Measurements from ENCODE around the gene SCML1.

SCML1 gene, protein sequence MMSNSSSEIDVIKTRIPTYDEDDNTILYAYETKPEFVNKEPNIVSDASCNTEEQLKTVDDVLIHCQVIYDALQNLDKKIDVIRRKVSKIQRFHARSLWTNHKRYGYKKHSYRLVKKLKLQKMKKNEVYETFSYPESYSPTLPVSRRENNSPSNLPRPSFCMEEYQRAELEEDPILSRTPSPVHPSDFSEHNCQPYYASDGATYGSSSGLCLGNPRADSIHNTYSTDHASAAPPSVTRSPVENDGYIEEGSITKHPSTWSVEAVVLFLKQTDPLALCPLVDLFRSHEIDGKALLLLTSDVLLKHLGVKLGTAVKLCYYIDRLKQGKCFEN

DNA sequence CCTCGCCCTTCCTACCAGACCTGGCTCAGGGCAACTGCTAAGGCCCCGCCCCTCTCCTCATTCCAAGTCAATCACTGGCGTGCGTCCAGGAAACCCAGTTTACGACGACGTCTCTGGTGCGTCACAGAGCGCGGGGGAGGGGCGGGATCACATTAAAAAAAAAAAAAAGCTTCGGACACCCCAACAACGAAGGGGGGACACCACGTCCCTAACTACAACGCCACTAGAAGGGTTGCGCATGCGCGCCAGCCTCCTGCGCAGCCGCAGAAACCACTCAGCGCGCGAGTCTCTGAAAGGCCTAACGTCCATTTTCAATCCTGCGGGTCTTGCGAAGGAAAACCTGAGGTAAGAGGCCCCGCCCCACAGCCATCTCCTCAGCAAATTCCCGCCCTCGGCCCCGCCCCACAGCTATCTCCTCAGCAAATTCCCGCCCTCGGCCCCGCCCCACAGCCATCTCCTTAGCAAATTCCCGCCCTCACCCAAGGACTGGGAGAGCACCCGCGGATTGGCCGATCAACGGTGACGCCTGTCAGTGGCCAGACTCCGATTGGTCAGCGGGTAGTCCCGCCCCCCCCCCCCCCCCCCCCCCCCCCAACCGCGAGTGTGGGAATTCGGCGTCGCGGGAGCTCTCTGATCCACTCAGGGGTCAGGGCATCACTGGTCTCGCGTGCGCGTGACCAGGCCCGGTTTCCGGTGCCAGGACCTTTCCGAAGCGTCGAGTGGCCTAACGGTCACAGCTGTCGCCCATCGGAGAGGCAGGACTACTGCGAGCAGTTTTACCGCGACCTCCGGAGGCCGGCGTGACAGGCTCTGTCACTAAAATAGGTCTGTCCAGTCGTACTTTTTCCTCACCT is at the start of gene SCML1:
Gene SCML1, plus strand, starts transcription at position 638 of the 854 bp plus-strand sequence. CDS start 6,694 bp downstream, outside the sequence.
- peak within 1 kb of the TSS; percentile 71 for H3K4me3 ChIP-seq (ENCODE audit: low read depth, low read length)
- peak; percentile 89 for DNase-seq (ENCODE audit: low read depth)

DNA sequence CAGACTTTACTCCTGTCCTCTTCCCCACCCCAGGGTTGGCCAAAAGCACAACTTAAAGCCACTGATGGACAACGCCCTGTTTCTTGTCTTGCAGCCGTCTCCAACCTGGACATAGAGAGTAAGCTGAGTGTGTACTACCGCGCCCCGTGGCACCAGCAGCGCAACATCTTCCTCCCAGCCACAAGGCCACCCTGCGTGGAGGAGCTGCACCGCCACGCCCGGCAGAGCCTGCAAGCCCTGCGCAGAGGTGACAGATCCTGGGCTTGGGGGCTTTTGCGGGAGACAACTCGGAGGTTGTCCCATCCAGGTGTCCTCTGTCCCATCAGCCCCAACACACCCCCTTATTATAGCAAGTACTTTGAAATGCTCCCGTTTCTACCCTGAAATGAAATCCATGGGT is 49.6 kb upstream of the SCML1 start:
- no peak for DNase-seq (ENCODE audit: low read depth)
- no peak overlapping the region for H3K4me3 ChIP-seq (ENCODE audit: low read depth, low read length)

DNA sequence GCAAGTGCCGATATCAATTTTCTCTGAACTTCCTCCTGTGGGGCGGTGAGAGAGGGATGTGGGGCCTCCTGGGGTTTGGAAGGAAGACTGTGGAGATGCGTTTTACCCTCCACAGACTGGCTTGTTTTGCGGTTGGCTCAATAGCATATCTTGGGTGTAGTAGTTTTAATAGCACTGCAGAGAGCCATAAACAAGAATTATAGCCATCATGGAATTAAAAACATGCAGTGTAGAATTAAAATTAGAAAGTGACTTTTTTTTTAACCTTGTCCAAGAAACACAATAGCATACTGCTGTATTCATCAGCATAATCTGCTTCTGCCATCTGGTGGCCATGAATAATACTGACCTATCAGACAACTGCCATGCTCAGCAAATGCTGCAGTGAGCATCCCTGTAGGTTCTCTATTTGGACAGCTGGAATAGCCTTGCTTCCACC is 47.3 kb upstream of the SCML1 start:
- no peak overlapping the region for H3K4me3 ChIP-seq (ENCODE audit: low read depth, low read length)
- DNase-seq (ENCODE audit: low read depth): peak; percentile 14

DNA sequence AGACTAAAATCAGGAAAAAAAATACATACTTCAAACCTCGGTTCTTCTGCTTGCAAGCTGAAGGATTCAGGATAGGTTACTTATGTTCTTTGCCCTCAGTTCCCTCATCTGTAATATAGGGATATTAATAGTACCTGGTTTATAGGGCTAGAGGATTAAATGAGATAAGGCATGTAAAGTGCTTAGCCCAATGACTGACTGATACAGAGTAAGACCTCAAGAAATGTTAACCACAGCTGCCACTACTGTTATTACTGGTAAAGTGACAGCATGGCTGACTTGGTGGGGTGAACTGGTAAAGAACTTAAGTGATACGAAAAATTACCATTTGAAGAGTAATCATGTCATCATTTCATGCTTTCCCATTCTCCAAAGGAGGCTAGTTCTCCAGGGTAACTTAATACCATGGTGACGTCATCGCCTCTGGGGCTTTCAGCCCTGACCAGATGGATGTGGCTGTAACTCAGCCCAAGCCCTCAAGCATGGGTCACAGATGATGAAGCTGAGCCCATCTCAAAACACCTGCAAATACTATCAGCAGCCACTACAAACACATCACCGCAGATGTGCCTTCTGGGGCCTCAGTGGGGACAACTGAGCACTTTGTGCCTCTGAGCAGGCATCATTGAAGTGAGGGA is 44.5 kb upstream of the SCML1 start:
- DNase-seq (ENCODE audit: low read depth): peak; percentile 23
- no peak overlapping the region for H3K4me3 ChIP-seq (ENCODE audit: low read depth, low read length)

DNA sequence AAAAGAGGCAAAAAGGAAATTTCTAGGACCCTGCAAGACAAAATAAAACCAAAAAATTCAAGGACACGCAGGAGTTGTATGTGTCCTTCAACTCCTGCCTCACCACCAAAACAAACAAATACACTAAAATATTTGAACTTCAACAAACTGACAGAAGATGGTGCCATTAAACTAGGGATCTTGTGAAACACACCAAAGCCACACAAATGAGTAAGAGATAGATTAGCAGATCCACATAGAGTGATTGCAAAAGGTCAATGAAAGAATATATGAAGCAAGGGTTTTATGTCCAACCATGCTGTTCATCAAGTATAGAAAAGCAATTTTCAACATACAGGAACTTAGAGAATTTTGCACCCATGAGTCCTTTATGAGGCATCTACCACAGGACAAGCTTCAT is 40.1 kb upstream of the SCML1 start:
- no peak for DNase-seq (ENCODE audit: low read depth)

DNA sequence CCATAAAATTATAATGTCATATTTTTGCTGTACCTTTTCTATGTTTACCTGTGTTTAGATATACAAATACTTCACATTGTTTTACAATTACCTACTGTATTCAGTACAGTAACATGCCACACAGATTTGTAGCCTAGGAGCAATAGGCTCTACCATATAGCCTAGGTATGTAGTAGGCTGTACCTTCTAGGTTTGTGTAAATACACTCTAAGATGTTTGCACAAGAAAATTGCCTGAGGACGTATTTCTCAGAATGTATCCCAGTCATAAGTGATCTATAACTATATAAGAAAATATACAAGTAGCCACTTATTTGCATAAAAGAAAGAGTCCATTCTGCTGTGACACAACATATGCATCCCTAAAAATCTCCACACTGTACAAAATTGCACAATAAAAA is 36.3 kb upstream of the SCML1 start:
- no peak overlapping the region for H3K4me3 ChIP-seq (ENCODE audit: low read depth, low read length)
- no peak for DNase-seq (ENCODE audit: low read depth)

More for the DNA sequence above, 40.1 kb upstream of the SCML1 start:
- H3K4me3 ChIP-seq (ENCODE audit: low read depth, low read length): no peak overlapping the region

DNA sequence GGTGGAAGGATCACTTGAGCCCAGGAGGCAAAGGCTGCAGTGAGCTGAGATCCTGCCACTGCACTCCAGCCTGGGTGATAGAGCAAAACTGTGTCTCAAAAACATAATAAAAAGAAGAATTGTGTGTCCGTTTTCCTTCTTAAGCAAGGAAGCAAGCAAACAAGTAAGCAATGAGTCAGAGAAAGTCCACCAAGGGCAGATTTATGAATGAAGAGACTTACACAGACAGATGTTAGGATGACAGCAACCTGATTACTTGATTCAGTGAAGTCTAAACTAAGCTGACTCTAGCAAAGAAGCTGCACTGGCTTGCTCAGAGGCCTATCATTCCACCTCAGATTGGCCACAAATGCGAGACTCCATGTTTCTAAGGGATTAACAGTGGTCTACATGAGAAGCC is 34.1 kb upstream of the SCML1 start:
- no peak overlapping the region for H3K4me3 ChIP-seq (ENCODE audit: low read depth, low read length)
- no peak for DNase-seq (ENCODE audit: low read depth)

DNA sequence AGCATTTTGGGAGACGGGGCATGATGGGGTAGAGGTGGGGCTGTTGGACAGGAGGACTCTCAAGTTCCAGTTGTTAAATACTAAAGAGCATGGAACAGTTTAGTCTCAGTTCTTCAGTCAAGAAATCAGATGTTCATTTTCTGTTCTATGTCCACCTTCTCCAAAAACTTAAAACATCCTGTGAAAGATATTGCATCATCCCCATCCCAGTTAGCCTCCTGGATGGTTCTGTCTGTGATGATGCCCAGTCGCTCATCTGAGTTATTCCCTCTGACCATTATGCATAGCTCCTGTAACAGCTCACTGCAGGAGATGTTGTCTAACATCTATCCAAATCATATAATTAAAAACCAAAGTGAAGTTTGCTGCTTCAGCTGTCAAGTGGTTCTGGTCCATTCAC is 32.1 kb upstream of the SCML1 start:
- no peak overlapping the region for H3K4me3 ChIP-seq (ENCODE audit: low read depth, low read length)

DNA sequence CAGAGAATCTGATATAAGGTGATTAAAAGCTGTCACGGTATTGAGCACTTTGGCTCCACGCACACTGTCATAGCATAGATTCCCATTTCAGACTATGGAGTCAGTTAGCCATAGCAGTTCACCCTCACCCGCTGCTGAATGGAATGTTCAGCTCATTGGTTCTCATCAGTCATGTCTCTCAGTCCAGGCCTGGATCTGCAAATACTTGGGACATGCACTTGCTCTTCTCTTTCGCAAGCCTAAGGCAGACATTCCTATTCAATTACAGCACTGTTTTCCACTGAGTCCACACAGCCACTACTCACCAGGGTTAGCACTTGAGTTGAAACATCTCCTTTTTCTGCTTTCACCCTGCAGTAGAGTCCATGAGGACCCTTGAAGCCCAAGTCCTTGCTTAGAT is 30.6 kb upstream of the SCML1 start:
- peak; percentile 31 for DNase-seq (ENCODE audit: low read depth)
- H3K4me3 ChIP-seq (ENCODE audit: low read depth, low read length): no peak overlapping the region

More for the DNA sequence above, 32.1 kb upstream of the SCML1 start:
- DNase-seq (ENCODE audit: low read depth): no peak

DNA sequence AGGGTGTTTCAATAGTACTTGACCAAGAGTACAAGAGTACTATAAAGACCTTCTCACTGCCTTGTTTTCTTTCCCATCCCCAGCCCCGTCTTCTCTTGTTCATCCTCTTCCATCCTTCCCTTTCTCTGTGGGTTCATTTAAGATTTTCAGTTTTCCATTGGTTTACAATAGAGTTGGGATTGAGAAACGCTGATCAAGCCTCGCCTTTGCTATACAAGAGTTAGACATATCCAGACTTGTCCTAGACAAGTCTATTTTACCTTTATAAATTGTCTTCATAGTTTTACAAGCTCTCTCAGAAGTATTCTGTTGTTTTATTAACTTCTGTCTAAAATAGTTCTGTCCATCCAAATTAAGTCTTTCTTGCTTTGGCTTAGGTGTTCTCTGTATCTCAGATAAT is 29.6 kb upstream of the SCML1 start:
- no peak for DNase-seq (ENCODE audit: low read depth)
- no peak overlapping the region for H3K4me3 ChIP-seq (ENCODE audit: low read depth, low read length)

DNA sequence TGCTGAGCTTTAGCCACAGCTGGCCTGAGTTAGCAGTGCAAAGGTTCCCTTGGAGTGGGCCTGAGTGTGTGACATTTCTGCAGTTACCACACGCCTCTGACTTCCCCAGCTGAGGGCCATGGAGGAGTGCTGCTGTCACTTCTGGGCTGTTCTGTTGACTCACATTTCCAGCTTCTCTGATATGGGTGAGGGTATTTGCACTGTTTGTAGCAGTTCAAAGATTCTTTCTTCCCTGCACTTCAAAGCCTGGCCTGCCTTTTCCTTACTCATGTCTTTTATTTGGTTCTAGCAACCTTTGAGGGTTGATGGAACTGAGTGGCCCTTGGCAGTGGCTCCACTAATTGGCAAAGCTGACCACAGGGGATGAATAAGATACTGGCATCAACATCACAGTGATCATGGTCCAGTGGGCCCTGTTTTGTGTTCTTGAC is 26.4 kb upstream of the SCML1 start:
- H3K4me3 ChIP-seq (ENCODE audit: low read depth, low read length): no peak overlapping the region
- no peak for DNase-seq (ENCODE audit: low read depth)

DNA sequence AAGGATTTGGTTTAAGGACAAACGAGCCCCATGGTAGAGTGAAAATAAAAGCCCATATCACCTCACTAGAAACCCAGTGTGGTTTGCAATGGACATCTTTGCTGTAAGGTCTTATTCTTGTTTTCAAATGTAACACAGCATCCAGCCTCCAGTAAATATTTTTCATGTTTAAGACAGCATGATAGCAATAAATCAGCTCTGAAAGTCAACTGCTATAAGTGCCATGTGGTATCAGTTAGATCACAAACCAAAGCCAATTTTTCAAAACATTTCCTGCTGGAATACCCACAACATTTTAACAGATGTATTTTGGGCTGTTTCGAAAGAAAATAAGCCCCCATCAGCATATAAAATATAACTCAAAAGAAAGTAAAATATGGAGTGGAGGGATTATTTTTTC is 24.0 kb upstream of the SCML1 start:
- no peak for DNase-seq (ENCODE audit: low read depth)
- no peak overlapping the region for H3K4me3 ChIP-seq (ENCODE audit: low read depth, low read length)

DNA sequence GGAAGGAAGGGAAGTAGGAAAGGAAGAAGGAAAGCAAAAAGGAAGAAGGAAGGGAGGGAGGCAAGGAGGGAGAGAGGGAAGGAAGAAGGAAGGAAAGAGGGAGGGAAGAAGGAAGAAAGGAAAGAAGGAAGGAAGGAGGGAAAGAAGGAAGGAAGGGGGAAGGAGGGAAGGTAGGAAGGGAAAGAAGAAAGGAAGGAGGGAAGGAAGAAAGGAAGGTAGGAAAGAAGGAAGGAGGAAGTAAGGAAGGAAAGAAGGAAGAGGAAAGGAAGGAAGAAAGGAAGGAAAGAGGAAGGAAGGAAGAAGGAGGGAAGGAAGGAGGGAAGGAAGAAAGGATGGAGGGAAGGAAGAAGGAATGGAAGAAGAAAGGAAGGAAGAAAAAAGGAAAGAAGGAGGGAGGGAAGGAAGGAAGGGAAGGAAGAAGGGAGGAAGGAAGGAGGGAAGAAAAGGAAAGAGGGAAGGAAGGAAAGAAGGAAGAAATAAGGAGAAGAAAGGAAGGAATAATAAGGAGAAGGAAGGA is 18.6 kb upstream of the SCML1 start:
- H3K4me3 ChIP-seq (ENCODE audit: low read depth, low read length): no peak overlapping the region
- DNase-seq (ENCODE audit: low read depth): no peak

DNA sequence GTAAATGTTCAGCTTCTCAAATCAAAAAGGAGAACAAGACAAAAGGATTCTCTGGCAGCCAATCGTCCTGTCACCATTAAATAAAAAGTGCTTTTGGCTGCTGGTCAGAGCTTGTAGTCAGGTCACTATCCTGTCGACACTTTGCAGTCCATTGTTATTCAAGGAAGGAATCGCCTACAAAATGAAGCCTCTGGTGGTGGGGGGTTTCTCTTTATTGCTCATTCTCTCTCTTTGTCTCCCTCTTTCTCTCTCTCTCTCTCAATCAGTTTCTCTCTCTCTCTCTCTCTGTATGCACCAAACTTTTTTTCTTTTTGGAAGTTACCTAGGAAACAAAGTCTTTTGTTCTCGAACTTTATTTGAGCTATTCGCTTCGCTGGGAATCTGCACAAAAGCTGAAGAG is 17.6 kb upstream of the SCML1 start:
- no peak for DNase-seq (ENCODE audit: low read depth)

DNA sequence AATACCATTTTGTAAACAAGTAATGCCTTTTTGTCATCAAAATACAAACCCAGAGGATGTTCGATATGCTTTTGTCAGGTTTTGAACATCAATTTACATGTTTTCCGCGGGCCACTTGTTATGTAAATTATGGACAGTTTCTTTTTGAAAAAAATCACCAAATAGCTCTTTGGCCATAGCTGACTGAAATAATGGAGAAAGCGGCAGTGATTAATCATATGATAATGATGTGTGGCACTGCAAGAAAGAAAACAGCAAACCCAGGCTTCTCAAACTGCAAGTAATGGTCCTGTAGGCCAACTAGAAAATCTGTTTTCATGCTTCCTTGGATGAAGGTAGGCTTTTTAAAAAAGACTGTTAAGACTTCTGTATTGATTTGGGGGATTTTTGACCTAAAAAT is 15.6 kb upstream of the SCML1 start:
- no peak for DNase-seq (ENCODE audit: low read depth)
- H3K4me3 ChIP-seq (ENCODE audit: low read depth, low read length): no peak overlapping the region

More for the DNA sequence above, 17.6 kb upstream of the SCML1 start:
- no peak overlapping the region for H3K4me3 ChIP-seq (ENCODE audit: low read depth, low read length)

DNA sequence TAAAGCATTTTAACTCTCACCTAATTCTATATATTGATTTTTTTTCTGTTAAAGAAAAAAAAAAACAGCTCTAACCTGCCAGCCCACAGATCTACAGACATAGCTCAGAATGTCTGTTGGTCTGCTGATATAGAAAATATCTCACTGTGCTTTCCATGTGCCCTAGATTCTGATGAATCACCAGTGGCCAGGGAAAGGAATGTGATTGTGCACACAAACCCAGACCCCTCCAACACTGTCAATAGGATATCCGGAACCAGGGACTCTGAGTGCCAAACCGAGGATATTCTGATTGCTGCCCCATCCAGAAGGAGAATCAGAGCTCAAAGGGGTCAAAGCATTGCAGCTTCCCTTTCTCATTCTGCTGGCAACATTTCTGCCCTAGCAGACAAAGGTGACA is 12.1 kb upstream of the SCML1 start:
- DNase-seq (ENCODE audit: low read depth): no peak
- H3K4me3 ChIP-seq (ENCODE audit: low read depth, low read length): no peak overlapping the region

DNA sequence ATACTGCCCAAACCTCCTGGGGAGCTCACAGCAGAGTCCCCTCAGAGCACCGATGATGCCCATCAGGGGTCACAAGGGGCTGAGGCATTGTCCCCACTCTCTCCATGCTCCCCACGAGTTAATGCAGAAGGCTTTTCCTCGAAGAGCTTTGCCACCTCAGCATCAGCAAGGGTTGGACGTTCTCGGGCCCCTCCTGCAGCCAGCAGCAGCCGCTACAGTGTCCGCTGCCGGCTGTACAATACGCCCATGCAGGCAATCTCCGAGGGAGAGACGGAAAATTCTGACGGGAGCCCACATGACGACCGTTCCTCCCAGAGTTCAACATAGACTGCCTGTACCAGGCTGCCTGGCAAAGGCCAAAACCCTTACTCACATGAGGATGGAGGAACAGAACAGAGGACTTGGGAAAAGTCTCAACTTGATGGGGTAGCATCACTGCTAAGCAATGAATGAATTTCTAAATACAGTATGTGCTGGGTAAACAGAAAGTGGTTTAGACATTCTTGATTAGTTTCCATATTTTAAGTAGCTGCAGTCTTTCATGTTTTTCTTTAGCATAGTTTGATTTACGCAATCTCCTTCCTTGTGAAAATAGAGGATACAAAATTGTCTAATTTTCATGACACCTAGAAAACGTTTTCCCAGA is 5.0 kb upstream of the SCML1 start:
- DNase-seq (ENCODE audit: low read depth): no peak
- H3K4me3 ChIP-seq (ENCODE audit: low read depth, low read length): no peak overlapping the region

DNA sequence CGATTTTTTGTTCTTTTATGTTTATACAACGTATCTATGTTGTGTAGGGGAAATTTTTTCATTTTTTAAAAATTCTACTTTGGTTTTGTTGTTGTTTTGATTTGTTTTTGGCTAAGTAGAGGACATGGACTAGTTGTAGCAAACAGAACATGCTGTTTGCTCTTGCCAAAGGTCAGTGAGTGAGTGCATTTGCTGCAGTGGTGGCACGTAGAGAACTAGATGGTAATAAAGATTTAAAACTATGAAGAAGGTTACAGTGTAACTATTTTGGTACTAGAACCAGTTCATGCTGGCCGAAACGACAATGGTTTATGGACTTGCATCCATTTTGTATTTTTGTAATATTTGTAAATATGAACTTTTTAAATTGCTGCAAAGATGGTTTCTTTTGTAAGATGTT is 1.9 kb upstream of the SCML1 start:
- DNase-seq (ENCODE audit: low read depth): no peak
- H3K4me3 ChIP-seq (ENCODE audit: low read depth, low read length): no peak overlapping the region

DNA sequence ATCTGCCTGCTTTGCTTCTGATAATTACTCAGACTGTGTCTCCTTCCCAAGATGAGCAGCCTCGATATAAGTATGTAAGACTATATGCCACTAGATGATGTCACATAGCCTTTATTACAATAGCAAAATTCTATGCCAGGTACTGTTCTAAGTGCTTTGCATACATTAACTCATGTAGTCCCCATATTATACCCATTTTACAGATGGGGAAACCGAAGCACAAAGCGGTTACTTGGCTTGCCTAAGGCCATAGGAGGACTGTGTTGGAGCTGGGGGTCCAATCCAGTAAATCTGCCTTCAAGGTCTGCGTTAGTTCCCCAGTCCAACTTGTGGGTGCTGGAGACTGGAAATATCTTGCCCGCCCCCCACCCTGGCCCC is 826 bp upstream of the SCML1 start:
- DNase-seq (ENCODE audit: low read depth): no peak
- H3K4me3 ChIP-seq (ENCODE audit: low read depth, low read length): peak overlapping the region; percentile 49

DNA sequence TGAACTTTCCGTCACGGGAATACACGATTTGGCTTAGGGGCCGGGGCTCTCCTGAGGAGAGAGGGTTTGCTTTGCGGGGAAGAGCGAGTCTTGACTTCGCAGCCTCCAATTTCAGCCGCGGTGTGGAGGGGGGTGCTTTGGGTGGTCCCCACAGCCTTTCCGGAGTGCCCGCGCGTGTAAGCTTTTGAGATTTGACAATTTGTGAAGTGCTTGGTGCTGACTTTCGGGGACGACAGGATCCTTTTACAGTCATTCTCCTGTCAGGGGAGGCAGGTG is 355 bp downstream of the SCML1 start:
- DNase-seq (ENCODE audit: low read depth): no peak
- H3K4me3 ChIP-seq (ENCODE audit: low read depth, low read length): peak overlapping the region; percentile 71
